Testis (tissue), 3 donors: ENCODE data around the gene ZNF32. TPM values are rescaled to one million over a fixed set of nuclear protein-coding genes. Genes with fewer than 3 reads are reported as not detected.

ENCODE experiments used
- DNase-seq: peaks from one replicate; pipeline ENCODE4 v3.0.0-alpha.2; 2019
- H3K27ac ChIP-seq, 2 donors: fragments of 200-600 bp; sonication (generic); one replicate each; pipeline ENCODE4 v1.5.1; 2019
- H3K27me3 ChIP-seq: fragments of 200-600 bp; sonication (generic); one replicate; pipeline ENCODE4 v1.5.1; 2019
- H3K36me3 ChIP-seq: fragments of 200-600 bp; sonication (generic); one replicate; pipeline ENCODE4 v1.5.1; 2017; ENCODE audit warnings: low read depth; ENCODE audit errors: missing control alignments
- H3K4me1 ChIP-seq: fragments of 200-600 bp; sonication (generic); one replicate; pipeline ENCODE4 v1.5.1; 2019
- H3K4me3 ChIP-seq, 2 donors: fragments of 200-600 bp; sonication (generic); one replicate each; pipeline ENCODE4 v1.5.1; 2017 to 2019
- H3K9me3 ChIP-seq: fragments of 200-600 bp; sonication (generic); one replicate; pipeline ENCODE4 v1.5.1; 2017
- POLR2A ChIP-seq: fragments of 450-650 bp; IDR thresholded peaks from one replicate; pipeline ENCODE4 v1.6.1; 2017; ENCODE audit warnings: antibody characterized with exemption, mild to moderate bottlenecking, moderate library complexity
- WGBS, 2 donors: methylation state at CpG; one replicate each; pipeline ENCODE4 v1.1.5; 2018; 5-methylcytosine and 5-hydroxymethylcytosine counted together
- intact Hi-C: fragments of 100-400 bp; cut with DNase I; formaldehyde crosslinking; loops from one replicate; pipeline ENCODE4 v1.15.1; 2023; ENCODE audit warnings: low total_unique reads
- polyA plus RNA-seq: library from polyadenylated mRNA; stranded (reverse); fragments of 350-450 nt; fragmentation: Illumina TruSeq; extraction: RNeasy Lipid Tissue Mini Kit (QIAGEN cat#74804); gene quantifications from one replicate; pipeline ENCODE4 v1.2.3, GENCODE V29; 2014; ENCODE audit warnings: low read depth, low replicate concordance; ENCODE audit not compliant: insufficient read depth
- total RNA-seq, 2 donors: library from RNA; depleted of rRNA; stranded (reverse); fragments of >200 nt; gene quantifications; one replicate each; pipeline ENCODE4 v1.2.3, GENCODE V29; 2016
- TF ChIP-seq, protein P1 (sequence below), 3 experiments: fragments of 450-650 bp in 2 of 3; fragments of 200-600 bp in 1 of 3; sonication (generic) in 1 of 3; IDR thresholded peaks; one replicate each; pipeline ENCODE4 v1.5.1; 2016 to 2019; ENCODE audit warnings: antibody characterized with exemption in 3 of 3, mild to moderate bottlenecking in 2 of 3, moderate library complexity in 1 of 3

ZNF32 gene
- total and polyA plus RNA-seq, 3 donors from 2014 or later, result 18.7 to 29.8 (median 22.7) TPM

DNA sequence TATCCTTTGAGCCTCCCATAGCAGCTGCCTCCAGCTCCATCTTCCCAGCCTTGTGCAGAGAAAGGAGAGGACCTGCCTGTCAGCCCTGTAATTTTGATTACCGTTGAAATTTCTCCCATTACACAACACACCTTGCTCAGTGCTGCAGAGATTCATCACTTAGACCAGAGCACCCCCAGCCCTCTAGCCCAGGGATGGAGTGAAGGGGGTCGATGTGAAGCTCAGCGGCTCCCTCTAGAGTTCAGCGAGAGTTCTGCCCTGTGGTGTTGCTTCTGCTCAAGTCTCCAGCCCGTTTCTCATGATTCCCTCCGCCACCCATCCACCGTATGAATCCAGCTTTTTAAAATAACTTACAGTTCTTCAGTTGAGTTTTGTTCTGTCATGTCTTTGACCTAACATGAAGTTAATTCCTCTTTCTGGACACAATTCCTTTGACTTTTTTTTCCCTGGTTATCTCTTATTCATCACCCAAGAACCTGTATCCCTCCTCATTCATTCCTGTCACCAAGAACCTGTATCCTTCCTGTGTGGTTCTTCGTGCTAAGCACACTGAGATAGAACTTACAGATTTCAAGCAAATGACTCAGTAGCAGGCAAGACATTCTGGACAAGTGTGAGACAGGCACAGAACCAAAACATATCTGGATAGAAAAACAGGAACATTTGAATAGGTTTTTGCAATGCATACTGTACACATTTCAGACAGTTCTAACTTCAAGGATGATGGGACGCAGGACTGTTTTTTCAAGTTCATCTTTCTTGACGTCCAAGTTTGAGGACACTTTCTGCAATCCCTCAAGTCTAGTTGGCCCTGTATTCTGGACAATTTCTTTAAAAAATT lies 35.0 kb upstream of the ZNF32 start:
- no peaks in the 10 kb centered on the region for H3K27me3 ChIP-seq
- H3K4me1 ChIP-seq, result no peaks in the 10 kb centered on the region
- no peak overlapping the region for H3K27ac ChIP-seq
- TF ChIP-seq, protein P1, sequence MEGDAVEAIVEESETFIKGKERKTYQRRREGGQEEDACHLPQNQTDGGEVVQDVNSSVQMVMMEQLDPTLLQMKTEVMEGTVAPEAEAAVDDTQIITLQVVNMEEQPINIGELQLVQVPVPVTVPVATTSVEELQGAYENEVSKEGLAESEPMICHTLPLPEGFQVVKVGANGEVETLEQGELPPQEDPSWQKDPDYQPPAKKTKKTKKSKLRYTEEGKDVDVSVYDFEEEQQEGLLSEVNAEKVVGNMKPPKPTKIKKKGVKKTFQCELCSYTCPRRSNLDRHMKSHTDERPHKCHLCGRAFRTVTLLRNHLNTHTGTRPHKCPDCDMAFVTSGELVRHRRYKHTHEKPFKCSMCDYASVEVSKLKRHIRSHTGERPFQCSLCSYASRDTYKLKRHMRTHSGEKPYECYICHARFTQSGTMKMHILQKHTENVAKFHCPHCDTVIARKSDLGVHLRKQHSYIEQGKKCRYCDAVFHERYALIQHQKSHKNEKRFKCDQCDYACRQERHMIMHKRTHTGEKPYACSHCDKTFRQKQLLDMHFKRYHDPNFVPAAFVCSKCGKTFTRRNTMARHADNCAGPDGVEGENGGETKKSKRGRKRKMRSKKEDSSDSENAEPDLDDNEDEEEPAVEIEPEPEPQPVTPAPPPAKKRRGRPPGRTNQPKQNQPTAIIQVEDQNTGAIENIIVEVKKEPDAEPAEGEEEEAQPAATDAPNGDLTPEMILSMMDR (IDR thresholded peaks at IDR 0.05), result peak in 1 of 3 experiments; percentile 4
- no peak for TF ChIP-seq POLR2A
- no peaks in the 10 kb centered on the region for H3K36me3 ChIP-seq
- WGBS, 2 donors, result 34 to 46% methylated on average over 10 of the region's 10 CpGs
- DNase-seq, result peak; percentile 37
- no peak overlapping the region for H3K4me3 ChIP-seq
- H3K9me3 ChIP-seq, result no peaks in the 10 kb centered on the region
- intact Hi-C loops, result no loop called here

DNA sequence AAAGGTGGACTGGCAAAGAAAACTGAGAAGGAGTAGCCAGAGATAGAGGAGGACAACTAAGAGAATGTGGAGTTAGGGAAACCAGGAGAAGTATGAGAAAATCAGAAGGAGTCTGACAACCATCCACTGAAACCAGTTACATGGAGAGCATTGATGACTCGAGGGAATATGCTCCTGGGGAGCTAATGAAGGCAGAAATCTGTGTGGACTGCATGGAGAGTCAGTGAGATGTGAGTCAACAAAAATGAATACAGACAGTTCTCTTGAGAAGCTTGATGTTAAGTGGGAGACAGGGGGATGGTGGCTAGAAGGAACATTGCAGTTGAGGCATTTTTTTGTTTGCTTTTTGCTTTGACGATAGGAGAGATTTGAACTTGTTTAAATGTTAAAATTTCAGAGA lies 34.3 kb upstream of the ZNF32 start:
- WGBS, 2 donors, result 72 to 92% methylated on average over 2 of the region's 2 CpGs
- H3K27ac ChIP-seq, result no peak overlapping the region
- no peak overlapping the region for H3K4me3 ChIP-seq
- no peaks in the 10 kb centered on the region for H3K4me1 ChIP-seq
- no peaks in the 10 kb centered on the region for H3K27me3 ChIP-seq
- intact Hi-C loops, result no loop called here
- TF ChIP-seq, protein P1 (IDR thresholded peaks at IDR 0.05), result no peak
- TF ChIP-seq POLR2A, result no peak
- no peak for DNase-seq
- H3K36me3 ChIP-seq, result no peaks in the 10 kb centered on the region
- H3K9me3 ChIP-seq, result no peaks in the 10 kb centered on the region

DNA sequence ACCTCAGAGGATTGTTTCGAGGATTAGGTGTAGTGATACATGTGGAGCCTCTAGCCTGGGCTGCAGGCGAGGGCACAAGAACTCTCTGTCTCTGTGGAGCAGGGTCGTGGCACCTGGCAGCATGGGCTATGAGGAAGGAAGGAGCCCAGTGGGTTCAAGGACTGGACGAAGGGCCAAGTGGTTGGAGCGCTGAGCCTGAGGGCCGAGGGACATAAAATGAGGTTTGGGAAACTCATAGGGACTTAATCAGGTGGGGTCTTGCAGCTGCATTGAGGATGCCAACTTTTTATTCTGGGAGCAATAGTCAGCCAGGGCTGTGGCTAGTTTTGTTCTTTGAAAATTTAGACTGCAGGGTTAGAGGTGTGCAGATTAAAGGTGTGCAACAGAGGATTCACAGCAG lies 33.0 kb upstream of the ZNF32 start:
- Histone ChIP-seq H3K4me1 (no peaks in the 10 kb centered on the region), H3K27me3 (no peaks in the 10 kb centered on the region), H3K27ac (no peak overlapping the region), H3K36me3 (no peaks in the 10 kb centered on the region), H3K4me3 (no peak overlapping the region), H3K9me3 (no peaks in the 10 kb centered on the region)
- WGBS, 2 donors, result 83 to 85% methylated on average over 6 of the region's 6 CpGs
- TF ChIP-seq, protein P1 (IDR thresholded peaks at IDR 0.05), result no peak
- TF ChIP-seq POLR2A, result no peak
- intact Hi-C loops, result no loop called here
- no peak for DNase-seq

DNA sequence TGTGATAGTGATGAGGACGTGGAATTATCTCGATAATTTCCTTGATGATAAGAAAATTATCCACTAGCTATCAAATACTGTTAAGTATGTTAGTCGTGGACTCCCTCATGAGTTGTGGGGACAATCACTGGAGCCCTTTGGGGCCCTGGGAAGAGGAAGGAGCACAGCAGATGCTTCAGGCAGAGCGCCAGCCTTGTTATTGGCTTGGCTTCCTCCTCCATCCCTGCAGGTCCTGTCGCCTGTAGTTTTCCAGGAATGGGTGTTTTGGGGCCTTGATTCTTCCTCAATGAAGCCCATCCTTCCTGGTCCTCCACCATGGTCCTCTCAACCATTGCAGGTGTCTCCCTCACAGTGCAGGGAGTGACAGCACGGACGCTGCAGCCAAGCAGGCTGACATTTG lies 32.5 kb upstream of the ZNF32 start:
- DNase-seq, result no peak
- TF ChIP-seq, protein P1 (IDR thresholded peaks at IDR 0.05), result no peak
- TF ChIP-seq POLR2A, result no peak
- Histone ChIP-seq H3K36me3 (no peaks in the 10 kb centered on the region), H3K27me3 (no peaks in the 10 kb centered on the region), H3K4me1 (no peaks in the 10 kb centered on the region), H3K27ac (no peak overlapping the region), H3K9me3 (no peaks in the 10 kb centered on the region), H3K4me3 (no peak overlapping the region)
- intact Hi-C loops, result no loop called here
- WGBS, 2 donors, result 71 to 76% methylated on average over 7 of the region's 7 CpGs

DNA sequence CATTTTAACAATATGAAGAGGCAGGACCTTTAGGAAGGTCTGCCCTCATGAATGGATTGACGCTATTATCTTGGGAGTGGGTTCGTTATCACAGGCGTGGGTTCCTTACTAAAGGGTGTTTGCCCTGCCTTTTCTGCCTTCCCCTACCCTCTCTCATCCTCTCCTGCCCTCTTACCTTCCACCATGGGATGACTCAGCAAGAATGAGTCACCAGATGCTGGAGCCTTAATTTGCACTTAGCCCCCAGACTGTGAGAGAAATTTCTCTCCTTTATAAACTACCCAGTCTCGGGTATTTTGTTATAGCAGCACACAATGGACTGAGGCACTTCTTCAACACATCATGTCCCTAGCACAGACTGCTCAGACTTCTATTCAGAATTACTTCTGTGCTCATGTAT lies 31.4 kb upstream of the ZNF32 start:
- no peak overlapping the region for H3K4me3 ChIP-seq
- H3K4me1 ChIP-seq, result no peaks in the 10 kb centered on the region
- 75 to 79% methylated on average over 4 of the region's 4 CpGs for WGBS, 2 donors
- intact Hi-C loops, result no loop called here
- H3K27ac ChIP-seq, result no peak overlapping the region
- no peaks in the 10 kb centered on the region for H3K27me3 ChIP-seq
- TF ChIP-seq POLR2A, result no peak
- TF ChIP-seq, protein P1 (IDR thresholded peaks at IDR 0.05), result no peak
- no peak for DNase-seq
- no peaks in the 10 kb centered on the region for H3K9me3 ChIP-seq
- H3K36me3 ChIP-seq, result no peaks in the 10 kb centered on the region
